HEK293 (cell line): ENCODE results near the gene DIP2C.

Experiments used
- CTCF ChIA-PET: fragments of 350-600 bp; formaldehyde crosslinking; extraction: SDS; loops from one replicate; lab custom pipeline; 2021; ENCODE audit warnings: antibody characterized with exemption; lab: Yijun Ruan, JAX
- POLR2A ChIA-PET: fragments of 300-600 bp; formaldehyde crosslinking; extraction: SDS; loops from one replicate; lab custom pipeline; 2020; ENCODE audit warnings: antibody characterized with exemption, inconsistent platforms; lab: Yijun Ruan, JAX
- H3K27ac ChIP-seq: fragments of 200-500 bp; sonication (Bioruptor generic); 2 replicates; pipeline ENCODE4 v1.5.1; 2014; ENCODE audit warnings: low read depth, low read length, control low read depth, inconsistent platforms; ENCODE audit errors: extremely low read depth
- H3K36me3 ChIP-seq, 2 experiments: fragments of 200-500 bp in 1 of 2; sonication (Bioruptor generic) in 1 of 2; 1 replicate in 1 of 2; 2 replicates in 1 of 2; pipeline ENCODE4 v1.5.1; 2014 to 2017; ENCODE audit warnings: inconsistent platforms in 2 of 2, low read length in 2 of 2; ENCODE audit not compliant: control insufficient read depth in 2 of 2, insufficient read depth in 1 of 2
- H3K4me1 ChIP-seq: fragments of 200-500 bp; sonication (Bioruptor generic); 2 replicates; pipeline ENCODE4 v1.5.1; 2014; ENCODE audit warnings: mild to moderate bottlenecking, low read length, inconsistent platforms; ENCODE audit not compliant: control insufficient read depth, insufficient read depth
- H3K4me3 ChIP-seq: 2 replicates; pipeline ENCODE4 v1.5.1; 2011; ENCODE audit warnings: low read depth, mild to moderate bottlenecking, control low read depth, low read length, moderate library complexity
- H3K9me3 ChIP-seq: fragments of 200-500 bp; sonication (Bioruptor generic); 2 replicates; pipeline ENCODE4 v1.5.1; 2014; ENCODE audit warnings: low read depth, low read length, inconsistent platforms; ENCODE audit not compliant: control insufficient read depth, insufficient read depth
- AEBP2 ChIP-seq: fragments of 450-650 bp; formaldehyde crosslinking; IDR thresholded peaks from 2 replicates; pipeline ENCODE4 v1.5.1; 2016; ENCODE audit warnings: missing biosample characterization, missing genetic modification characterization, borderline replicate concordance
- GLI2 ChIP-seq: fragments of 450-650 bp; formaldehyde crosslinking; IDR thresholded peaks from 2 replicates; pipeline ENCODE4; 2017; ENCODE audit warnings: missing biosample characterization, missing genetic modification characterization, low read depth, borderline replicate concordance
- SCRT2 ChIP-seq: fragments of 450-650 bp; formaldehyde crosslinking; IDR thresholded peaks from 2 replicates; pipeline ENCODE4 v1.5.1; 2016; ENCODE audit warnings: missing biosample characterization, missing genetic modification characterization
- TCF7L2 ChIP-seq: IDR thresholded peaks from 2 replicates; pipeline ENCODE4 v1.6.1; 2011; ENCODE audit warnings: low read depth, mild to moderate bottlenecking, inconsistent platforms, low read length, moderate library complexity, borderline replicate concordance
- TRIM28 ChIP-seq: IDR thresholded peaks from 2 replicates; pipeline ENCODE4 v1.6.1; 2011; ENCODE audit warnings: low read length, control low read depth, borderline replicate concordance
- YY2 ChIP-seq: fragments of 450-650 bp; formaldehyde crosslinking; IDR thresholded peaks from 2 replicates; pipeline ENCODE4 v1.5.1; 2016; ENCODE audit warnings: missing biosample characterization, missing genetic modification characterization
- ZBTB17 ChIP-seq: fragments of 450-650 bp; formaldehyde crosslinking; IDR thresholded peaks from 2 replicates; pipeline ENCODE4 v1.5.1; 2016; ENCODE audit warnings: missing biosample characterization, missing genetic modification characterization
- ZBTB48 ChIP-seq: fragments of 450-650 bp; formaldehyde crosslinking; IDR thresholded peaks from 2 replicates; pipeline ENCODE4 v1.5.1; 2016; ENCODE audit warnings: missing biosample characterization, missing genetic modification characterization
- ZBTB7A ChIP-seq: fragments of 450-650 bp; formaldehyde crosslinking; IDR thresholded peaks from 2 replicates; pipeline ENCODE4 v1.5.1; 2016; ENCODE audit warnings: low read depth, missing biosample characterization, missing genetic modification characterization
- ZBTB8A ChIP-seq: fragments of 450-650 bp; formaldehyde crosslinking; IDR thresholded peaks from 2 replicates; pipeline ENCODE4 v1.5.1; 2016; ENCODE audit warnings: missing biosample characterization, missing genetic modification characterization
- ZNF140 ChIP-seq: fragments of 450-650 bp; formaldehyde crosslinking; IDR thresholded peaks from 2 replicates; pipeline ENCODE4 v1.5.1; 2016; ENCODE audit warnings: missing biosample characterization, missing genetic modification characterization
- ZNF19 ChIP-seq: fragments of 450-650 bp; formaldehyde crosslinking; IDR thresholded peaks from 2 replicates; pipeline ENCODE4; 2016; ENCODE audit warnings: missing biosample characterization, missing genetic modification characterization, low read depth
- ZNF549 ChIP-seq: fragments of 450-650 bp; IDR thresholded peaks from 2 replicates; pipeline ENCODE4 v1.5.1; 2018; ENCODE audit warnings: missing biosample characterization, missing genetic modification characterization, mild to moderate bottlenecking, inconsistent platforms, moderate library complexity
- ZNF658 ChIP-seq: fragments of 450-650 bp; formaldehyde crosslinking; IDR thresholded peaks from 2 replicates; pipeline ENCODE4; 2016; ENCODE audit warnings: missing biosample characterization, missing genetic modification characterization
- ZNF660 ChIP-seq: fragments of 450-650 bp; IDR thresholded peaks from 2 replicates; pipeline ENCODE4 v1.5.1; 2018; ENCODE audit warnings: missing biosample characterization, mild to moderate bottlenecking, missing genetic modification characterization
- ZNF707 ChIP-seq: fragments of 450-650 bp; formaldehyde crosslinking; IDR thresholded peaks from 2 replicates; pipeline ENCODE4 v1.5.1; 2016; ENCODE audit warnings: missing biosample characterization, missing genetic modification characterization
- ZXDB ChIP-seq: fragments of 450-650 bp; formaldehyde crosslinking; IDR thresholded peaks from 2 replicates; pipeline ENCODE4 v1.5.1; 2016; ENCODE audit warnings: missing biosample characterization, missing genetic modification characterization
- TF ChIP-seq, protein P1 (sequence below): fragments of 450-650 bp; formaldehyde crosslinking; conservative IDR thresholded peaks from 2 replicates; pipeline ENCODE4 v1.5.1; 2016; ENCODE audit warnings: low read depth, missing biosample characterization, missing genetic modification characterization
- TF ChIP-seq, protein P2 (sequence below): fragments of 450-650 bp; formaldehyde crosslinking; IDR thresholded peaks from 2 replicates; pipeline ENCODE4 v1.5.1; 2016; ENCODE audit warnings: missing biosample characterization, missing genetic modification characterization
- TF ChIP-seq, protein P3 (sequence below): fragments of 450-650 bp; formaldehyde crosslinking; optimal IDR thresholded peaks from 2 replicates; pipeline ENCODE3; 2016; ENCODE audit warnings: missing biosample characterization, mild to moderate bottlenecking, missing genetic modification characterization
- TF ChIP-seq, protein P4 (sequence below): fragments of 450-650 bp; formaldehyde crosslinking; IDR thresholded peaks from 2 replicates; pipeline ENCODE4 v1.5.1; 2016; ENCODE audit warnings: missing biosample characterization, missing genetic modification characterization

DIP2C gene

GRCh38 chr10:519716-520401, 169.6 kb downstream of the DIP2C start:
- Histone ChIP-seq H3K4me3 (no peak overlapping the region), H3K36me3 (no peaks in the 10 kb centered on the region), H3K9me3 (no peaks in the 10 kb centered on the region), H3K27ac (no peak overlapping the region; the same call in 1 of the 2 replicates), H3K4me1 (no peaks in the 10 kb centered on the region)
- ChIA-PET POLR2A (no interaction called here), CTCF (no interaction called here)
- TF ChIP-seq, protein P1, sequence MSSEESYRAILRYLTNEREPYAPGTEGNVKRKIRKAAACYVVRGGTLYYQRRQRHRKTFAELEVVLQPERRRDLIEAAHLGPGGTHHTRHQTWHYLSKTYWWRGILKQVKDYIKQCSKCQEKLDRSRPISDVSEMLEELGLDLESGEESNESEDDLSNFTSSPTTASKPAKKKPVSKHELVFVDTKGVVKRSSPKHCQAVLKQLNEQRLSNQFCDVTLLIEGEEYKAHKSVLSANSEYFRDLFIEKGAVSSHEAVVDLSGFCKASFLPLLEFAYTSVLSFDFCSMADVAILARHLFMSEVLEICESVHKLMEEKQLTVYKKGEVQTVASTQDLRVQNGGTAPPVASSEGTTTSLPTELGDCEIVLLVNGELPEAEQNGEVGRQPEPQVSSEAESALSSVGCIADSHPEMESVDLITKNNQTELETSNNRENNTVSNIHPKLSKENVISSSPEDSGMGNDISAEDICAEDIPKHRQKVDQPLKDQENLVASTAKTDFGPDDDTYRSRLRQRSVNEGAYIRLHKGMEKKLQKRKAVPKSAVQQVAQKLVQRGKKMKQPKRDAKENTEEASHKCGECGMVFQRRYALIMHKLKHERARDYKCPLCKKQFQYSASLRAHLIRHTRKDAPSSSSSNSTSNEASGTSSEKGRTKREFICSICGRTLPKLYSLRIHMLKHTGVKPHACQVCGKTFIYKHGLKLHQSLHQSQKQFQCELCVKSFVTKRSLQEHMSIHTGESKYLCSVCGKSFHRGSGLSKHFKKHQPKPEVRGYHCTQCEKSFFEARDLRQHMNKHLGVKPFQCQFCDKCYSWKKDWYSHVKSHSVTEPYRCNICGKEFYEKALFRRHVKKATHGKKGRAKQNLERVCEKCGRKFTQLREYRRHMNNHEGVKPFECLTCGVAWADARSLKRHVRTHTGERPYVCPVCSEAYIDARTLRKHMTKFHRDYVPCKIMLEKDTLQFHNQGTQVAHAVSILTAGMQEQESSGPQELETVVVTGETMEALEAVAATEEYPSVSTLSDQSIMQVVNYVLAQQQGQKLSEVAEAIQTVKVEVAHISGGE (tag by site-specific recombination), result no peak
- TF ChIP-seq SCRT2 (tag by site-specific recombination) (peak; percentile 71), ZNF660 (tag by site-specific recombination) (no peak), ZBTB7A (tag by site-specific recombination) (no peak)
- TF ChIP-seq, protein P2, sequence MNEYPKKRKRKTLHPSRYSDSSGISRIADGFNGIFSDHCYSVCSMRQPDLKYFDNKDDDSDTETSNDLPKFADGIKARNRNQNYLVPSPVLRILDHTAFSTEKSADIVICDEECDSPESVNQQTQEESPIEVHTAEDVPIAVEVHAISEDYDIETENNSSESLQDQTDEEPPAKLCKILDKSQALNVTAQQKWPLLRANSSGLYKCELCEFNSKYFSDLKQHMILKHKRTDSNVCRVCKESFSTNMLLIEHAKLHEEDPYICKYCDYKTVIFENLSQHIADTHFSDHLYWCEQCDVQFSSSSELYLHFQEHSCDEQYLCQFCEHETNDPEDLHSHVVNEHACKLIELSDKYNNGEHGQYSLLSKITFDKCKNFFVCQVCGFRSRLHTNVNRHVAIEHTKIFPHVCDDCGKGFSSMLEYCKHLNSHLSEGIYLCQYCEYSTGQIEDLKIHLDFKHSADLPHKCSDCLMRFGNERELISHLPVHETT, result no peak

DNA sequence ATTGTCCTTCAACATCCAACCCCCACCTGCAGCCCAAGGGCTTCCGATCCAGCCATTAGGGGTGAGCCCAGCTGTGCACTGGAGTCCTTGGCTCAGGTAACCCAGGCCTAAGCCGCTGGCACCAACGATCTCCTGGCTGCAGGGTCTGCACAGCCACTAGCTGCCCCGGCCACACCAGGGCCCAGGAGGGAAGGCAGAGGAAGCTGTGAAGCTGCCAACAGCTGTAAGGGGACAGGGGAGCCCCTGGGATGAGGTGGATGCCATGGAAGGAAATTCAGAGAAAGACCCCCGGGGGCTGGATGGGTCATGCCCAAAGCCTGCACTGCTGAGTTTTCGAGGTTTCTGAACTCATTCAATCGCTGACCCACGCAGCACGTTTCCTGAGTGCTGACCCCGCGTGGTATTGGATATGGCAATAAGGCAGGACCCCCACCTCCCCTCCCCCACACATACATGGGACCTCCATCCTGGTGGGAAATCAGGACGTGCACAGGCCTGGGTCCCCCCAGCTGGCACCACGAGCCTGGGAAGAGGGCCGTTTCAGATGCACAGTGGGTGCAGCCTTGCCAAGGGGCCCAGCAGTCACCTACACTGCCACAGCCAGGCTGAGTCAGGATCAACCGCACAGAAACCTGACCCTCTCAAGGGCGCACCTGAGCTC, 170.3 kb downstream of the DIP2C start:
- Histone ChIP-seq H3K4me3 (no peak overlapping the region), H3K36me3 (no peaks in the 10 kb centered on the region), H3K9me3 (no peaks in the 10 kb centered on the region), H3K4me1 (no peaks in the 10 kb centered on the region), H3K27ac (no peak overlapping the region)
- no peak for TF ChIP-seq TCF7L2
- no peak for TF ChIP-seq ZNF549
- no peak for TF ChIP-seq YY2 (tag by site-specific recombination)
- TF ChIP-seq ZBTB48 (tag by site-specific recombination), result no peak
- no peak for TF ChIP-seq ZNF19 (tag by site-specific recombination)
- TF ChIP-seq, protein P3, sequence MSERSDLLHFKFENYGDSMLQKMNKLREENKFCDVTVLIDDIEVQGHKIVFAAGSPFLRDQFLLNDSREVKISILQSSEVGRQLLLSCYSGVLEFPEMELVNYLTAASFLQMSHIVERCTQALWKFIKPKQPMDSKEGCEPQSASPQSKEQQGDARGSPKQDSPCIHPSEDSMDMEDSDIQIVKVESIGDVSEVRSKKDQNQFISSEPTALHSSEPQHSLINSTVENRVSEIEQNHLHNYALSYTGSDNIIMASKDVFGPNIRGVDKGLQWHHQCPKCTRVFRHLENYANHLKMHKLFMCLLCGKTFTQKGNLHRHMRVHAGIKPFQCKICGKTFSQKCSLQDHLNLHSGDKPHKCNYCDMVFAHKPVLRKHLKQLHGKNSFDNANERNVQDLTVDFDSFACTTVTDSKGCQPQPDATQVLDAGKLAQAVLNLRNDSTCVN (tag by site-specific recombination), result no peak
- no peak for TF ChIP-seq AEBP2 (tag by site-specific recombination)
- no peak for TF ChIP-seq GLI2
- no peak for TF ChIP-seq ZBTB17 (tag by site-specific recombination)
- TF ChIP-seq, protein P4, sequence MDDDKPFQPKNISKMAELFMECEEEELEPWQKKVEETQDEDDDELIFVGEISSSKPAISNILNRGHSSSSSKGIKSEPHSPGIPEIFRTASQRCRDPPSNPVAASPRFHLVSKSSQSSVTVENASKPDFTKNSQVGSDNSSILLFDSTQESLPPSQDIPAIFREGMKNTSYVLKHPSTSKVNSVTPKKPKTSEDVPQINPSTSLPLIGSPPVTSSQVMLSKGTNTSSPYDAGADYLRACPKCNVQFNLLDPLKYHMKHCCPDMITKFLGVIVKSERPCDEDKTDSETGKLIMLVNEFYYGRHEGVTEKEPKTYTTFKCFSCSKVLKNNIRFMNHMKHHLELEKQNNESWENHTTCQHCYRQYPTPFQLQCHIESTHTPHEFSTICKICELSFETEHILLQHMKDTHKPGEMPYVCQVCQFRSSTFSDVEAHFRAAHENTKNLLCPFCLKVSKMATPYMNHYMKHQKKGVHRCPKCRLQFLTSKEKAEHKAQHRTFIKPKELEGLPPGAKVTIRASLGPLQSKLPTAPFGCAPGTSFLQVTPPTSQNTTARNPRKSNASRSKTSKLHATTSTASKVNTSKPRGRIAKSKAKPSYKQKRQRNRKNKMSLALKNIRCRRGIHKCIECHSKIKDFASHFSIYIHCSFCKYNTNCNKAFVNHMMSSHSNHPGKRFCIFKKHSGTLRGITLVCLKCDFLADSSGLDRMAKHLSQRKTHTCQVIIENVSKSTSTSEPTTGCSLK (tag by site-specific recombination), result no peak
- no peak for TF ChIP-seq ZNF658 (tag by site-specific recombination)
- no peak for TF ChIP-seq ZNF140 (tag by site-specific recombination)
- TF ChIP-seq ZNF707 (tag by site-specific recombination), result no peak
- TF ChIP-seq ZBTB8A (tag by site-specific recombination), result no peak
- TF ChIP-seq TRIM28, result no peak
- no peak for TF ChIP-seq ZXDB (tag by site-specific recombination)
- CTCF ChIA-PET, result interaction anchor here (0.6 to 0.7 kb wide), 2 partner anchors 14 to 124 kb away, joined by 4 to 6 read pairs; no protein-coding TSS in a partner anchor
- POLR2A ChIA-PET, result no interaction called here
